BE2C (cell line): ENCODE measurements around the gene NCBP2.

Experiments
- DNase-seq: peaks from one replicate; pipeline ENCODE4 v3.0.0-alpha.2; 2020
- H3K27me3 ChIP-seq: fragments of 250-450 bp; sonication (Bioruptor Pico); 2 replicates; pipeline ENCODE4 v1.5.1; 2020; ENCODE audit warnings: mild to moderate bottlenecking
- H3K36me3 ChIP-seq: fragments of 250-450 bp; sonication (Bioruptor Pico); 2 replicates; pipeline ENCODE4 v1.5.1; 2020; ENCODE audit warnings: mild to moderate bottlenecking
- H3K4me1 ChIP-seq: fragments of 250-450 bp; sonication (Bioruptor Pico); 2 replicates; pipeline ENCODE4 v1.5.1; 2020
- H3K4me3 ChIP-seq: 2 replicates; pipeline ENCODE4 v1.5.1; 2011; ENCODE audit warnings: low read depth, low read length
- H3K9me3 ChIP-seq: fragments of 250-450 bp; sonication (Bioruptor Pico); 2 replicates; pipeline ENCODE4 v1.5.1; 2020
- CTCF ChIP-seq: IDR thresholded peaks from 2 replicates; pipeline ENCODE4 v1.5.1; 2012; ENCODE audit warnings: mild to moderate bottlenecking, low read depth, low read length

The NCBP2 gene

GRCh38 chr3:196886144-196886543, 56.2 kb downstream of the NCBP2 start:
- Histone ChIP-seq H3K4me1 (no peaks in the 10 kb centered on the region), H3K4me3 (no peak overlapping the region), H3K27me3 (no peaks in the 10 kb centered on the region), H3K9me3 (no peaks in the 10 kb centered on the region), H3K36me3 (peaks cover 23% of the 10 kb centered on the region)
- DNase-seq = no peak
- no peak for TF ChIP-seq CTCF
